Choroid plexus epithelial cell (primary cell): ENCODE results near the gene AFF2.

Source experiments
- DNase-seq: peaks from one replicate; pipeline ENCODE4 v3.0.0-alpha.2; 2010; ENCODE audit warnings: low read depth
- H3K4me3 ChIP-seq: 2 replicates; pipeline ENCODE4 v1.5.1; 2011; ENCODE audit warnings: low read depth, mild to moderate bottlenecking, control low read depth, low read length, moderate library complexity
- CTCF ChIP-seq: conservative IDR thresholded peaks from 2 replicates; pipeline ENCODE4 v1.5.1; 2011; ENCODE audit warnings: low read depth, mild to moderate bottlenecking, control low read depth, inconsistent platforms, low read length, moderate library complexity

Gene AFF2

GRCh38 chrX:149010013-149010852 lies 509.8 kb downstream of the AFF2 start:
- no peak for TF ChIP-seq CTCF
- no peak overlapping the region for H3K4me3 ChIP-seq
- no peak for DNase-seq

- no peak for TF ChIP-seq CTCF
- no peak overlapping the region for H3K4me3 ChIP-seq
- no peak for DNase-seq
Measured at GRCh38 chrX:149010853-149011224, 510.4 kb downstream of the AFF2 start.

- TF ChIP-seq CTCF = no peak
- no peak overlapping the region for H3K4me3 ChIP-seq
- no peak for DNase-seq
Measured at GRCh38 chrX:149013081-149013480, 512.7 kb downstream of the AFF2 start.

GRCh38 chrX:149021159-149021558 lies 520.7 kb downstream of the AFF2 start:
- DNase-seq = no peak
- TF ChIP-seq CTCF = no peak
- no peak overlapping the region for H3K4me3 ChIP-seq

- H3K4me3 ChIP-seq = no peak overlapping the region
- TF ChIP-seq CTCF = no peak
- no peak for DNase-seq
Measured at GRCh38 chrX:149022485-149022884, 522.1 kb downstream of the AFF2 start.

GRCh38 chrX:149032449-149032848 lies 532.0 kb downstream of the AFF2 start:
- no peak for DNase-seq
- no peak for TF ChIP-seq CTCF
- no peak overlapping the region for H3K4me3 ChIP-seq

- H3K4me3 ChIP-seq = no peak overlapping the region
- no peak for TF ChIP-seq CTCF
- DNase-seq = peak; percentile 39
Measured at GRCh38 chrX:149036086-149036485, 535.7 kb downstream of the AFF2 start.
